Sciatic nerve (tissue), 2 donors: ENCODE results near the gene PDZD7. TPM values are rescaled to one million over a fixed set of nuclear protein-coding genes. Genes with fewer than 3 reads are reported as not detected.

Experiments
- ATAC-seq: fragments of 200-7000 bp; cut with Tn5 transposase; one replicate; pipeline ENCODE4 v1.9.1; 2020; ENCODE audit warnings: mild to moderate bottlenecking, moderate library complexity
- DNase-seq: peaks from one replicate; pipeline ENCODE4 v3.0.0-alpha.2; 2020; ENCODE audit warnings: low spot score
- intact Hi-C: fragments of 100-400 bp; cut with DNase I; formaldehyde crosslinking; loops from one replicate; pipeline ENCODE4 v1.14.2; 2022
- microRNA-seq: library from miRNA; unstranded; fragments of <30 nt; microRNA quantifications from one replicate; pipeline ENCODE4 v1.2.0, GENCODE V29; 2020
- total RNA-seq: library from RNA; stranded (reverse); fragmentation: NEBNext Ultra II Directional; extraction: Animal tissue kit (Norgen Biotek cat#: 25700); gene quantifications from one replicate; pipeline ENCODE4 v1.2.1, GENCODE V29; 2021
- donor health status: DM: no; HTN: no; CAD: no.
- donor health status: DM: no; HTN: no; CAD: no.

PDZD7 gene
- total RNA-seq, 1 donor from 2014 or later: 3.8 TPM

DNA sequence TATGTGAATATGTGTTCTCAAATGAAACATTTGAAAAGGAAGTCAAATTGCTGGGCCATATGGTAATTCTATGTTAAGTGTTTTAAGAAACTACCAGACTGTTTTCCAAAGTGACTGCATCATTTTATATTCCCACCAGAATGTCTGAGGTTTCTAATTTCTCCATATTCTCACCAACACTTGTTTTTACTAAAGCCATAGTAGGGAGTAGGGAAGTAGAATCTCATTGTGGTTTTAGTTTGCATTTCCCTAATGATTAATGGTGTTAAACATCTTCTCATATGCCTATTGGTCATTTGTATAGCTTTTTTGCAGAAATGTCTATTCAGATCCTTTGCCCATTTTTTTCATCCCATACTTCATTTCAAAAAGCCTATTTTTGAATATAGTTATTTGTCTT lies 70.7 kb downstream of the PDZD7 start:
- no peak for ATAC-seq
- no peak for DNase-seq
- intact Hi-C loops: no loop called here

Small RNA genes lying within 50 kb of the gene (microRNA-seq; reads per million reads assigned to microRNA genes)
- gene MIR608: not detected

Other genes starting within 250 kb of the PDZD7 start
- gene SLF2, start 118.2 kb downstream of the PDZD7 start, total RNA-seq: 38.6 TPM
- gene SEMA4G, start 61.6 kb downstream of the PDZD7 start, total RNA-seq: 15.3 TPM
- 84.8 TPM for gene MRPL43, start 43.6 kb downstream of the PDZD7 start, total RNA-seq
- 5.9 TPM for gene TWNK, start 43.6 kb downstream of the PDZD7 start, total RNA-seq
- 78.6 TPM for gene LZTS2, start 31.3 kb downstream of the PDZD7 start, total RNA-seq
- 58.9 TPM for gene SFXN3, start 105 bp upstream of the PDZD7 start, total RNA-seq
- gene KAZALD1, start 30.9 kb upstream of the PDZD7 start, total RNA-seq: 4.7 TPM
- not detected for gene TLX1, start 100.2 kb upstream of the PDZD7 start, total RNA-seq
- gene LBX1, start 198.3 kb upstream of the PDZD7 start, total RNA-seq: not detected